ENCODE results near the gene CACNA1C.

DNA sequence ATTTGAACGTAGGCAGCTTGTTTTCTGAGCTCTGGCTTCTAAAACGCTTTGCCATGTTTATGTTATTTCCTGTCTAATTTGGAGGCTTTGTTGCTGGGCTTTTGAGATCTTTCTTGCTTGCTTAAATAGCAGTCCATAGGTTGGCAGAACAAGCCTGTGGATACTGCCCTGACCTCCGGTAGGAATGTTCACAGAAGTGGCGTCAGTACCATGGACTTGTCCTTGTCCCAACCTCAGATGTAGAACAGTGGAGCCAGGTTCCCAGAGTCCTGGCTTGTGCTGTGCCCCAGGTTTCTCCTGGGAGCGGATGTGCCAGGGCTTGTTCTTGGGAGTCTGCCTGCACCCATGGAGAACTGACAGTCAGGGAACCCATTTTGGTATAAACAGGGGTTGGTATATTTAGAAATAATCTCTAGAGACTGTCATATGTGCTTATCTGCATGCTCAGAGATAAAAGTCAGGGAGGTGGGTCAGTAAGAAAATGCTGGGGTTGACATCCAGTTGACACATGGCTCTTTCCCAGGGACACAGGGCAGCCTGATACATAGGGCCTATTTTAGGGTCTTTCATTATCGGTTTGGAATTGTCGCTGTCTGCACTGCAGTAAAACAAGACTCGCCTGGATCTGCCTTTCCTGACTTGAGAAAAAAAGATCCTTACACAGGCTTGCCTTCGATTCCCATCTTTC is 22.9 kb downstream of the CACNA1C start:
- TF ChIP-seq CTCF (IDR thresholded peaks at IDR 0.05) (no peak), POLR2A (IDR thresholded peaks at IDR 0.05) (no peak), POLR2AphosphoS5 (IDR thresholded peaks at IDR 0.05) (no peak)
